ENCODE measurements around the gene ZNF649.
A peak's percentile ranks its signal among the peaks of the same experiment; 100 is the strongest.

ZNF649 gene

DNA sequence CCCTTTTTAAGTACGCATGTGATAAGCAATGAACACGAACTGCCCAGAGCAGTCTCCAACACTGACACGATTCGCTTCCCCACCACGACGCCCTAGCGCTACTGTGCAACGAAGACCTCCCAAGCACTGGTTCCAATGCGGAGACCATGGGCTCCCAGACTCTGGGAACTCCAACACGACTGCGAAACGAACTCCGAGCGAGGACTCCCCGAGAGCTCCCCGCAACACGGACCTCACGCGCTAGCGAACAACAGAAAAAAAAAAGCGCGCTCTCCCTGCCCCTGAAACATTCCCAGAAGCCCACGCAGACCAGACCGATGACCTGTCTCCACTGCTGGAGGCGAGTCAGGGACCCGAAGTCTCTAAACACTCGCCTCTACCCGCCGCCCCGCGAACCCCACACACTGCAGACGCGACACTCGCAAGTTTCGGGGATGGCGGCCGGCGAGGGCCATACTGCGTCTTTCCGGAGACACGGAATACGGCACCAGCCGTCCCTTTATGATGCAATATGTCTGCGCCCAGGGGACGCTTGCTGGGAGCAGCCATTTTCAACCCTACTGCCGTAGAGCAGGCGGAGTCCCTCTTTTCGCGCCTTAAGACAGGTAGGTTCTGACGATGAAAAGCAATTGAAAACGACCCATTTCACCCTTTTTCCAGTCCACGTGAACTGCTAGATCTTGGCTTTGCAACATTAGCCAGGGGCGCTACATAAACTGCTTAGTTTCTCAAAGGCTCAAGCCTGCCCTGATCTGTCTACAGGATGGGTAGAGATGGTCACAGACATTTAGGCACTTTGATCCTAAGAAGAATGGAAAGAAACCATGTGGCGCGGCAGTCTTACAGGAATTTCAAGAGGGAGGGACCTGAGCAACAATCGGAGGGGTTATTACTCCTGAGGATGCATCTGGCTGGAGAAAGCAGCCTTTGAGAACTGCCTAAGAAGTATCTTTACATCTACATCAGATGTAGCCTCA, 17.0 kb downstream of the ZNF649 start, which contains the start of gene ZNF577:
TSS of gene ZNF577 (minus strand) at position 430 of the 977 bp plus-strand sequence. CDS start 7,569 bp downstream, outside the sequence.
- peak; percentile 60 for DNase-seq (ENCODE audit: low read depth)

DNA sequence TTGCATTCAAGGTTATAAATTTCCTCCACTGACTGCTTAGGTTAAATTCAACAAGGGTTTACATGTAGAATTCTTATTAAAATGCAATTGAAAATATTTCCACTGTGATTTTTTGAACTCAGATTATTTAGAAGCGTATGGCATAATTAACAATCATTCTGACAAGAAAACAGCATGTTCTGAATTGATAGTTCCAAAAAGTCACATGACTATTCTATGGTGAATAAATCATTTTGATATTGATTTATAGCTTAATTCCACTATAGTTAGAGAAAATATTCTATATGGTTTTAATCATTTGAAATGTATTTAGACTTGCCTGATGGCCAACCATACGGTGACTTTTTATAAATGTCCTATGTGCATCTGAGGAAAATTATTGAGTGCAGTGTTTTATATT, 20.1 kb downstream of the ZNF649 start:
- no peak for DNase-seq (ENCODE audit: low read depth)

DNA sequence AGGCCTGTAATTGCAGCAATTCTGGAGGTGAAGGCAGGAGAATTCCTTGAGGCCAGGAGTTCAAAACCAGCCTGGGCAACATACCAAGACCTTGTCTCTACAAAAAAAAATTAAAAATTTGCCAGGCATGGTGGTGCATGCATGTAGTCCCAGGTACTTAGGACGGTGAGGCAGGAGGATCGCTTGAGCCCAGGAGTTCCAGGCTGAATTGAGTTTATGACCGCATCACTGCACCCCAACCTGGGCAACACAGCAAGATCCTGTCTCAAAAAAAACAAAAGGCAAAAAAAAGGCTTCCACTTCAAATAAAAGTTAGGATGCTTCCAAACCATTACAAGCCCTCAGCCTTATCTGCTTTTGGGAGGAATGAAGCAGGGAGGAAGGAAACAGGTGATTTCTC, 22.3 kb downstream of the ZNF649 start:
- DNase-seq (ENCODE audit: low read depth), result no peak

DNA sequence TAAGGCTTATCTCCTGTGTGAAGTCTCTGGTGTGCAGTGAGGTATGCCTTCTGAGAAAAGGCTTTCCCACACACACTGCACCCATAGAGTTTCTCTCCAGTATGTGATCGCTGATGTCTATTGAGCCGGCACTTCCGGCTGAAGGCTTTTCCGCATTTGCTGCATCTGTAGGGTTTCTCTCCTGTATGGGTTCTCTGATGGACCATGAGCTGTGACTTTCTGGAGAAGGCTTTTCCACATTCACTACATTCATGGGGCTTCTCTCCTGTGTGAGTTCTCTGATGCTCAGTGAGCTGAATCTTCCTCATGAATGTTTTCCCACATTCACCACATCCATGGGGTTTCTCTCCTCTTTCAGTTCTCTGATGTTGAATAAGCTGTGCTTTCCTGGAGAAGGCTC, 31.7 kb downstream of the ZNF649 start:
- DNase-seq (ENCODE audit: low read depth), result no peak

DNA sequence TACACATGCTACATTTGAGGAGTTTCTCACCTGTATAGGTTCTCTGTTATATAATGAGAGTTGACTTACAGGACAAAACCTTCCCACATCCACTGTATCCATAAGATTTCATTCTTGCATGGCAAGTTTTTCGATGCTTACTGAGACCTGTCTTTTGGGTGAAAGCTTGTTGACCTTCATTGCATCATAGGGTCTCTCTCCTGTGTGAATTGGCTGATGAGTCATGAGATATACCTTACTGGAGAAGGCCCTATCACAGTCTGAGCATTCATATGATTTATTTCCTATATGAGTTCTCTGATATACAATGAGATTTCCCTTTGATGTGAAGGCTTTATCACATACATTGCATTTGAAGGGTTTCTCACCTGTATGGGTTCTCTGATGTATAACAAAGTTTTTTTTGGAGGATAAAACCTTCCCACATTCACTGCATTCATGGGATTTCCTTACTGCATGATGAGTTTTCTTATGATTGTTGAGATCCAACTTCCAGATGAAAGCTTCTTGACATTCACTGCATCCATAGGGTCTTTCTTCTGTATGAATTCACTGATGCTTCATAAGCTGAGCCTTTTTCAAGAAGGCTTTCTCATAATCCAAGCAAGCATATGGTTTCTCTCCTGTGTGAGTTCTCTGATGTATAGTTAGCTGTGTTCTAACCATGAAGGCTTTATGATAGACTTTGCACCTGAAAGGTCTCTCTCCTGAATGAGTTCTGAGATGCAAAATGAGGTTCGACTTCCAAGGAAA, 42.8 kb downstream of the ZNF649 start:
- DNase-seq (ENCODE audit: low read depth), result no peak

All from T follicular helper cell (primary cell).